Smooth muscle cell of the brain vasculature (primary cell): ENCODE measurements around the gene COQ3.

Source experiments
- DNase-seq: peaks from one replicate; pipeline ENCODE4 v3.0.0-alpha.2; 2012; ENCODE audit warnings: low read depth, low spot score

The COQ3 gene

GRCh38 chr6:99393698-99394531 is at the start of gene COQ3:
Gene COQ3, minus strand, starts transcription at chr6:99394195. Its CDS starts 16 bp downstream, at chr6:99394179.
- peak; percentile 49 for DNase-seq

GRCh38 chr6:99434702-99435530 is 40.9 kb upstream of the COQ3 start:
- DNase-seq, result peak; percentile 10

- DNase-seq, result no peak
These were observed 38.9 kb upstream of the COQ3 start for GRCh38 chr6:99432877-99433276.

- DNase-seq, result no peak
These were observed 37.9 kb upstream of the COQ3 start for GRCh38 chr6:99431901-99432300.

GRCh38 chr6:99427988-99428387 is 34.0 kb upstream of the COQ3 start:
- no peak for DNase-seq

GRCh38 chr6:99426451-99426757 is 32.4 kb upstream of the COQ3 start:
- no peak for DNase-seq

GRCh38 chr6:99425647-99426450 is 31.9 kb upstream of the COQ3 start:
- peak; percentile 73 for DNase-seq

GRCh38 chr6:99424761-99425646 is 31.0 kb upstream of the COQ3 start, which contains the start of gene PNISR:
Gene PNISR, minus strand, starts transcription at chr6:99425308. Its CDS starts 10,649 bp downstream, at chr6:99414659.
- DNase-seq, result peak; percentile 93

GRCh38 chr6:99424022-99424421 is 30.0 kb upstream of the COQ3 start:
- DNase-seq, result no peak

- no peak for DNase-seq
These were observed 28.9 kb upstream of the COQ3 start for GRCh38 chr6:99422912-99423311.

- DNase-seq, result no peak
These were observed 23.1 kb upstream of the COQ3 start for GRCh38 chr6:99416892-99417767.

- no peak for DNase-seq
These were observed 22.2 kb upstream of the COQ3 start for GRCh38 chr6:99416226-99416625.

- no peak for DNase-seq
These were observed 21.5 kb upstream of the COQ3 start for GRCh38 chr6:99415446-99415845.

GRCh38 chr6:99412065-99412464 is 18.1 kb upstream of the COQ3 start:
- DNase-seq, result no peak

- DNase-seq, result no peak
These were observed 15.7 kb upstream of the COQ3 start for GRCh38 chr6:99409672-99410071.

GRCh38 chr6:99407076-99407475 is 13.1 kb upstream of the COQ3 start:
- DNase-seq, result no peak

GRCh38 chr6:99402448-99402847 is 8.5 kb upstream of the COQ3 start:
- no peak for DNase-seq

- no peak for DNase-seq
These were observed 3.3 kb upstream of the COQ3 start for GRCh38 chr6:99397287-99397686.

GRCh38 chr6:99393366-99393697 is 663 bp downstream of the COQ3 start:
- no peak for DNase-seq

- DNase-seq, result no peak
These were observed 3.1 kb downstream of the COQ3 start for GRCh38 chr6:99390896-99391295.
